ENCODE results near the gene MTERF4. TPM values are rescaled to one million over a fixed set of nuclear protein-coding genes. Genes with fewer than 3 reads are reported as not detected.

The MTERF4 gene
- total and polyA plus RNA-seq, 10 of the 15 experiments (the other 5 are each of a cell fraction or from before 2014, with no cell fraction given), result 36.7 to 69.1 (median 45.5) TPM

GRCh38 chr2:241087420-241088268 is 14.4 kb downstream of the MTERF4 start (continued):
- TF ChIP-seq BCL3 (IDR thresholded peaks at IDR 0.05; ENCODE audit: borderline replicate concordance, insufficient read depth, low read depth, low read length, poor library complexity, severe bottlenecking), result peak; percentile 26
- peak; percentile 54; the same call in 1 of the 2 replicates for TF ChIP-seq MAX (IDR thresholded peaks at IDR 0.05; ENCODE audit: low read depth, low read length)
- no peak for TF ChIP-seq MYB (IDR thresholded peaks at IDR 0.05; ENCODE audit: borderline replicate concordance, low read depth, low read length)
- TF ChIP-seq REST (IDR thresholded peaks at IDR 0.05; ENCODE audit: low read depth, low read length), result no peak
- peak; percentile 53 for TF ChIP-seq SP1 (IDR thresholded peaks at IDR 0.05; ENCODE audit: low read depth, low read length)
- TF ChIP-seq, protein P1, sequence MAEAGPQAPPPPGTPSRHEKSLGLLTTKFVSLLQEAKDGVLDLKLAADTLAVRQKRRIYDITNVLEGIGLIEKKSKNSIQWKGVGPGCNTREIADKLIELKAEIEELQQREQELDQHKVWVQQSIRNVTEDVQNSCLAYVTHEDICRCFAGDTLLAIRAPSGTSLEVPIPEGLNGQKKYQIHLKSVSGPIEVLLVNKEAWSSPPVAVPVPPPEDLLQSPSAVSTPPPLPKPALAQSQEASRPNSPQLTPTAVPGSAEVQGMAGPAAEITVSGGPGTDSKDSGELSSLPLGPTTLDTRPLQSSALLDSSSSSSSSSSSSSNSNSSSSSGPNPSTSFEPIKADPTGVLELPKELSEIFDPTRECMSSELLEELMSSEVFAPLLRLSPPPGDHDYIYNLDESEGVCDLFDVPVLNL (IDR thresholded peaks at IDR 0.05; ENCODE audit: low read depth, low read length), result 0 out of 2 replicates have a peak, but pooled peaks have one; percentile 25
- TF ChIP-seq TCF7 (IDR thresholded peaks at IDR 0.05; ENCODE audit: borderline replicate concordance), result no peak
- TF ChIP-seq YY1 (IDR thresholded peaks at IDR 0.05; ENCODE audit: low read depth, low read length), result no peak; the same call in 1 of the 2 replicates
- TF ChIP-seq CHD4 (IDR thresholded peaks at IDR 0.05), result no peak
- TF ChIP-seq KAT2A (conservative IDR thresholded peaks at IDR 0.05; ENCODE audit: control insufficient read depth, low read depth, low read length), result no peak
- TF ChIP-seq EP300 (IDR thresholded peaks at IDR 0.05; ENCODE audit: borderline replicate concordance in 1 of 2, control insufficient read depth in 1 of 2, low read depth in 2 of 2, low read length in 2 of 2), result peak; percentile 78 to 92; a peak in 3 of 4 replicates
- TF ChIP-seq ZNF274 (IDR thresholded peaks at IDR 0.05; ENCODE audit: insufficient read depth, insufficient read length), result no peak
- TF ChIP-seq E2F8 (IDR thresholded peaks at IDR 0.05; ENCODE audit: low read depth, partially characterized antibody), result no peak
- TF ChIP-seq STAT1 (conservative IDR thresholded peaks at IDR 0.05), result no peak
- TF ChIP-seq CREB1 (IDR thresholded peaks at IDR 0.05; ENCODE audit: low read depth), result peak; percentile 69
- TF ChIP-seq CBX3 (IDR thresholded peaks at IDR 0.05; ENCODE audit: borderline replicate concordance, low read depth), result no peak
